NCI-H2227 (cell line): Measurements from ENCODE around the gene SMIM27.

ENCODE experiments used
- DNase-seq: peaks from one replicate; lab custom pipeline; 2025; ENCODE audit not compliant: unreplicated experiment; lab: John Stamatoyannopoulos, UW

SMIM27 gene

DNA sequence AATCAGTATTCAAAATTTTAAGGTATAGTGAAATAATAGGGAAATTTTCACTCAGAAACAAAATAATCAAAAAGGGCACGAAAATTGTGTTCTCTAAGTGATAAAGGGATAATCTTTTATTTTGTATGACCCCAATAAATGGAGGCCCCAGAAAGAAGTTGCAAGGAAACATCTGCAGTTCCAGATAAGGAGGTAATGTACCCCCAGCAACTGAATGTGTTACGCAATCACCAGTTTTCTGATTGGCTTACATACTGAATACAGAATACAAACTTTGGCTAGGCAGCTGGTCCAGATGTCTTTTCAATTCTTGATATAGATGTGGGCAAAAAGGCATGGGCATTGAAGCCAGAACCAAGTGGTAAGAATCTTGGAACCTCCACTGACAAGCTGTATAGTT lies 2.0 kb downstream of the SMIM27 start:
- no peak for DNase-seq

DNA sequence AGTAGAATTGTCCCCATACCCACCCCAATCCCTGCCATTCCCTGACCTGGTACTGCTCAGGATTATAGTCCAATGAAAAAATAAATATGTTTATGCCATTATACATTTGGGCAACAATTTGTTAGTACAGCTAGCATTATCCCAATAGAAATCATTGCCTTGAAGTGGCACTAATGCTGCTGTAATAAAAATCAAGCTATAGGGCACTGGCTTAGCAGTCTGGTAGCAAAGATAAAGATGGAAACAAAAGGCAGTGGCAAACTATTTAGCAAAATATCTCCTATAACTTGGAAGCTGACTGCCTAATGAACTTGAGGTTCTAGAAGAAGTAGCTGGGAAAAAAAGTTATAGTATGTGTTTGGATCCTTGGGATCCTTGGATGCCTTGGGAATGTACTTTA lies 2.5 kb downstream of the SMIM27 start:
- no peak for DNase-seq

DNA sequence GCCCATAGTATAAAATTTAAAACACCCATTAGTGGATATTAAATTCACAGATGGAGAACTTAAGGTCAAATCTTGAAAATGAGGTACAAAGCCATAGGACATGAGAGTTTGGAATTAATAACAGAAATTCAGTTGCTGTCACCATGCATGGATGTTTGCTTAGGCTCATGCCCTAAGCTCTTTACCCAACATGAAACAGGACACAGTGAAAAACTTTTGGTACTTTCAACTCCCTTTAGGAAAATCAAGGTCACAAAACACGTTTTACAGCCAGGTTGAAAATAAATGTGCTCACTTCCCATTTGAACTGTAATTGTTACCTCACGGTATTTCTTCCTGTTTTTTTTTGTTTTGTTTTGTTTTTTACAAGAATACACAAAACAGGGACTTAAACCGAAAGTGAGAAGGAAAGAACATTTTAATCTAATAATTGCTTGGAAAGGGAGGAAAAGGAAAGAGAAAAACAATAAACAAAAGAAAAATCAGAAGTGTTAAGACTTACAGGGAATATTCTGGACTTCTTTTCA lies 6.3 kb downstream of the SMIM27 start:
- DNase-seq: no peak

DNA sequence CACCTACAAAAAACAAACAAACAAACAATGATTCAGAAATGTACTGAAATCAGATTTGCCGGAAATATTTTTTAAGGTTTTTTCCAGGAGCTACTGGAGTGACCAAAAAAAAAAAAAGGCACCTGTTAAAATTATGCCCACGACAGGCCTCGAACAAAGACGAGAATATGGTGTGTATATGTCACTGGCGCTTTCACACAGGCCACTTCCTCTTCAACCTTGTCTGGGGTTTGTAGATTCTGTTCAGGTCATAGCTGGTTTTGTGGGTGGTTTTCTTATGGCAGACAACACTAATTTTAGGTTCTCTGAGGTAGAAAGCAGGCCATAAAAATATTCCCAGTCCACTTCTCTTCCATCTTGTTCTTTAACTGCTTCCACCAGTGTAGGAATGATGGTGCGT lies 13.8 kb downstream of the SMIM27 start:
- DNase-seq: no peak

DNA sequence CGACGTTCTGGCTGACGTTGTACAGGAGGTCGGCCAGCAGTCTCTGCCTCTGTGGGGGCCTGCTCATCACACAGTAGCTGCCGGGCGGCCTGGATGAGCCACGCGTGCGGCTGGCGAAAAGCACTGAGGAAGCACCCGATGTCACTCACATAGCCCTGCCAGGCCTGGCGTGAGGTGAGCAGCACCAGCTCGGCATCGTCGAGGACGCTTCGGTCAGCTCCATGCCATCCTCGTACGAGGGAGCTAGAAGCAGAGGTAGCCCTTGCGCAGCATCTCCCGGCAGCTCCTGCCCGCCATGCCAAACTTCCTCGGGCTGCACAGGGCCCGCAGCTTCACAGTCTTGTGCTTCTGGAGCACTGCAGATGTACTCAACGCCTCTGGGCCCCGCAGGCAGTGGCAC lies 14.6 kb downstream of the SMIM27 start:
- no peak for DNase-seq

DNA sequence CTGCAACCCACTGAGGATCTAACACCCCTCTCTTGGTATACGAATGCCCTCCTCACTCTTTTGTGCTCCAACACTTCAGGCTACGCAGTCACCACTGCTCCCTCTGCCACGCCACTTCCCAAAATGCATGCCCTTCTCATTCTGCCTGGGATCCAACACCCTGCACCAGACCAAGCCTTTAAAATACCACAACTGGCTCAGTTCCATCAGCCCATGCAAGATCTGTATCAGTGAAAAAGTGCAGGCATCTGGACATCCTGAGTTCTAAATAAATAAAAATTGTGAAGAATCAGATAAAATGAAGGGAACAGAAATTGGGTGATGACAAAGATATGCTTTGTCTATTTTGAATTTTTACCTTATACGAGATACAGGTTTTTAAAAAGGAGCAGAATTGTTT lies 18.1 kb downstream of the SMIM27 start:
- DNase-seq: no peak

DNA sequence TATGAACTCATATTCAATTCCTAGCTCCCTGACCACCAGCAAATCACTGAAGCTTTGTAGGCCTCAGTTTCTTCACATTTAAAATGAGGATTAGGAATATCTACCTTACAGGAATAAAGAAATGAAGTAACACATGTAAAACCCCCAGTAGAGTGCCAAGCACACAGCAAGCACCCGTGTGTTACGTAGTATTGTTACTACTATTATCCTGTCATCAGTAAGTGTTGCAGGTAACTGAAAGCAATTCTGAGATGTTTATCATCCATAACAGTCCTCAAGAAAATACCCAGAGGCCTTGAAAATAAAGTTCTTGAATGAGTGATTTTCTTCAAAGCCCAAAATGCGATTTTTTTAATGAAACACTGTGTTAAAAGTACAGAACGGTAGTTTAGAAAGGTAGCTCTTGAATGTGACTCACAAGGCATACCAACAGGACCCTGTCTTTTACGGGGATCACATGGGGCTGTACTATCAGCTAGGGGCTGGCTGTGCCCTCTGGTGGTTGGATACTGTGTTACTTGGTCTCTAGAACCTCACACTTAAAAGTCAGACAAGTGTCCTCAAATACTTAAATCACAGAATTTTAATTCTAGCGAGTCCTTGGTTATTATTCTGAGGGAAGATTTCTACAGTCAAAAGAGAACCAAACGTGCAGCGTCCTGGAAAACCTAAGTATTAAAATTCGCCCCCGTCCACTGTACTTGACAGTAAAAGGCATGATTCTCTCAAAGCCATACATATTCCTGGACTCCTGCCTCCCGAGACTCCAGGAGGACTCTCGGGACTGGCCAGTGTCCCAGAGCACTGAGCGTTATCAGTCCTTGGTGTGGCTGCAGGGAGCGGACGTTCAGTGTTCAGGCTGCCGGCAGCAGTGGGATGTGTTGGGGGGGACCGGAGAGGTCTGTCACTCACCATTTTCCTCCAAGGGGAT lies 20.1 kb downstream of the SMIM27 start:
- DNase-seq: peak; percentile 64

DNA sequence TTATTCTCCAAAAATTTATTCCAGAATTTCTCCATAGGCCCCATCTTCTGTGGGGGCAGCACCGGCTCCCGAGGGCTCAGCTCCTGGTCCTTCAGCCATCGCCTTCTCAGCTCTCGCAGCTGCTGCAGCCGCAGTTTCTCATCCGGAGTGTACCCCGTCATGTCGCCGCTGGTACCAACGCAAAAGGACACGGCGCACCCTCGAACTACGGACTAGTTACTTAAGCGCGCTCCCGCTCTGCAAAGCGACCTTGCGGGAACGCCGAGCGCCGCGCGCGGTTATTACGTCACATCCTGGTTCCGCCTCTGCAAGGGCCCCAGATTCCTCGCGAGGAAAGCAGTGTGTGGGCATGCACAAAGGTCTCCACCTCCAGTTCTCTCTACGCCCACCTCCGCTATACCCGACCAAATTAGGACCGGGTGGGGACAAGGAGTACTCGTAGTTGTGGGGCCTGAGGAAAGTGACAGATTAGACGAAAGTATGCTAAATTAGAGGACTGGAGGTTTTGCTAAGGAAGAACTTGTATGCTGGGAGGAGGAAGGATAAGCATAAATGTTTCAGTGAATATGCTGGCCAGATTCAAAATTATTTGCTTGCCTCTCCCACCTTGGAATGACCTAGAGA lies 20.9 kb downstream of the SMIM27 start, which contains the start of gene NDUFB6:
Gene NDUFB6, minus strand, starts transcription at position 260 of the 624 bp plus-strand sequence. Its CDS starts 99 bp downstream, at position 161.
- peak; percentile 93 for DNase-seq

DNA sequence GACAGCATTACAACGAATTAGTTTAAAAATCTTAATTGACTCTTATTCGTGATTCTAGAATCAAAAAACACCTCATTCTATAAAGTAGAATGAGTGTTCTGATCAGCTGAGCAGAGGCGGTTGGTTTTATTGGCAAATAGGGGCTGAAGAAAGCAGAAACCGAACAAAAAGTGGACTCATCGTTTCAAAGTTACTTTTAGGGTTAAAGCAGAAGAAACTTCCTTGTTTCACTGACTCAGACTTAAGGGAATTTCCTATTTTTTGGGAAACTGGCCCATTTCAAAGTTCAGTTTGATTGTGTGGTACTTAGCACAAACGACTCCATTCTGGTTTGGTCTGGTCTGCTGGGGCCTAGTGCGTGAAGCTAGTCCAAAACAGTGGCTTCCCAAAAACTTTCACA lies 21.7 kb downstream of the SMIM27 start:
- DNase-seq: no peak

DNA sequence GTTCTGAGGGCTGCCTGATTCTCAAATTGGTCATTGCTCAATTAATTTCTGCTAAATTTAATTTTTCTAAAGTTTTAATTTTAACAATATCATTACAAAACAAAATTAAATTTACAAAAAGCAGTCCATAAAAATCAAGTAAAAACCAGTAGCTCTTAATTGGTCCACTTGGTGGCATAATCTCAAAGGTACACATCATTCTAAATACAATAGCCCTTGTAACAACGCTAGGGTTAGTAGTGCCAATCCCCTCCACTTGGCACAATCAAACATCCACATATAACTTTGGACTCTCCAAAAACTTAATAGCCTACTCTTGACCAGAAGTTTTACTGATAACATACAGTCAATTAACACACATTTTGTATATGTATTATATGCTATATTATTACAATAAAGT lies 22.7 kb downstream of the SMIM27 start:
- no peak for DNase-seq

DNA sequence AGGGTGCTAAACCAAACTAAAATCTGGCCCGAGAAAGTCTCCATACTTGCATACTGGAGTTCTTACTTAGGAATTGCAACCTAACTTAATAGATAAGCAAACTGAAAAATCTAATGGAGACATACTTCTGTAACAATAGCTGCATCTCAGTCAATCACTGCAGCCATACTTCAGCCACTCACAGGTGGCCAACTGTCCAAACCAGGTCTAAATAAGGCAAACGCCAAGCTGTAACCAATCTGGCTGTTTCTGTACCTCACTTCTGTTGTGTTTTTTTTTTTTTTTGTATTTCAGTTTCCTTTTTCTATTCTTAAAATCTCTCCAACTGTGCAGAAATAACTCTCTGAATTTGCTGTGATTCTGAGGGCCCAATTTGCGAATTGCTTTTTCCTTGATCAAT lies 25.2 kb downstream of the SMIM27 start:
- no peak for DNase-seq

DNA sequence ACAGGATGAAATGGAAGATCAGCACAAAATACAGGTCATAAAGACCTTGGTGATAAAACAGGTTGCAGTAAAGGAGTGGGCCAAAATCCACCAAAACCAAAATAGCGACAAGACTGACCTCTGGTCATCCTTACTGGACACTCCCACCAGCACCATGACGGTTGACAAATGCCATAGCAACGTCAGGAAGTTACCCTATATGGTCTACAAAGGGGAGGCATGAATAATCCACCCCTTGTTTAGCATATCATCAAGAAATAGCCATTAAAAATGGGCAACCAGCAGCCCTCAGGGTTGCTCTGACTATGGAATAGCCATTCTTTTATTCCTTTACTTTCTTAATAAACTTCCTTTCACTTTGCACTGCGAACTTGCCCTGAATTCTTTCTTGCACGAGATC lies 26.8 kb downstream of the SMIM27 start:
- DNase-seq: no peak

DNA sequence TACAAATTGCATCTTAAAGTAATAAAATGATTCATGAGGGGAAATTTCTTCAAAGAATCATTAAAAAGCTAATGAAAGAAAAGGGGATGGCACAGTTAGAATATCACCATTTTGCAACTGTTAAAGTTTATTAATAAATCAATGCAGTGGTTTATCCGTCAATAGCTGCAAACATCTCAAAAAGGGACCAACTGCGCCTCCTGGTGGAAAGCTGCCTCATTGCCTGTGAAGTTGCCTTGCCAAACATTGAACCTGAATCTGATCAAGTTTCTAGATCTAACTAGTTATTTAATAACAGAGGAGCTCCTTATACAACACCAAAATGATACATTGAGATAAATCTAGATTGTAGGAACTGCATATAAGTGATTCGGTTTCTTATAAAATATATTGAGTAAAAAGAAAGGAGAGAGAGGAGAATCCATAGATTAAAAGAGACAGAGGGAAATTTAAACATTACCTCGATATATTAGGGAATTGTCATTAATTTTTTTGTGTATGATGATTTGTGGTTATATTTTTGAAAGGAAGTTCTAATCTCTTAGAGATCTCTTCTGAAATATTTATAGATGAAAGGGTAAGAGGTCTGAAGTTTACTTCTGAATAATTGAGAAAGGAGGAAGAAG lies 27.7 kb downstream of the SMIM27 start:
- DNase-seq: peak; percentile 50

DNA sequence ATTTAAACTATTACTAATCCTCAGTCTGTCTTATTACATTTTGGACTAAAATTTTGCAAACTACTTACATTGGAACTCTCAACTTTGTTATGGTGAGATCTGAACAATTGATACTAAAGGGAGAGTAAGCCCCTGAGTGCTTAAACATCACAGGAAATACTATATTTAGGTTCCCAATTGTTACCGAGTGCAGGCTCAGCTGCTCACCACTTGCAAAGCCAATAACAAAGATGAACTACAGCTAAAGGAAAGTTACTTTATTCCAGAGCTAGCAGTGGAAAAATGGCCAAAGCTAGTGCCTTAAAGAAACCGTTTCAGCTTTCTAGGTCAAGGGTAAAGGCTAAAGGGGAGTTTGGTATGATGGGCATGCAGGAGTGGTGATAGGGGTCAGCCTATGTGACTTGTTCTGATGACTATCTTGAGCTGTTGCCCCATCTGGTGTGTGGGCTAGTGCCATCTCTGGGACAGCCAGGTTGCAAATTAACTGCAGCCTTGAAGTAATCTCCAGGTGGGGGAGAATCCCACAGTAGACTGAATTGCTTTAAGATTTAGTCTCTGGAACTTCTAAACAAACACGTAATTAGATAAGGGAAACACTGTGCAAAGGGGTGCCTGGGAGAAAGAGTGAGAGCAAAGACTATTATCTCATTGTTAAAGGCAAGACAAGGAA lies 28.6 kb downstream of the SMIM27 start:
- no peak for DNase-seq

DNA sequence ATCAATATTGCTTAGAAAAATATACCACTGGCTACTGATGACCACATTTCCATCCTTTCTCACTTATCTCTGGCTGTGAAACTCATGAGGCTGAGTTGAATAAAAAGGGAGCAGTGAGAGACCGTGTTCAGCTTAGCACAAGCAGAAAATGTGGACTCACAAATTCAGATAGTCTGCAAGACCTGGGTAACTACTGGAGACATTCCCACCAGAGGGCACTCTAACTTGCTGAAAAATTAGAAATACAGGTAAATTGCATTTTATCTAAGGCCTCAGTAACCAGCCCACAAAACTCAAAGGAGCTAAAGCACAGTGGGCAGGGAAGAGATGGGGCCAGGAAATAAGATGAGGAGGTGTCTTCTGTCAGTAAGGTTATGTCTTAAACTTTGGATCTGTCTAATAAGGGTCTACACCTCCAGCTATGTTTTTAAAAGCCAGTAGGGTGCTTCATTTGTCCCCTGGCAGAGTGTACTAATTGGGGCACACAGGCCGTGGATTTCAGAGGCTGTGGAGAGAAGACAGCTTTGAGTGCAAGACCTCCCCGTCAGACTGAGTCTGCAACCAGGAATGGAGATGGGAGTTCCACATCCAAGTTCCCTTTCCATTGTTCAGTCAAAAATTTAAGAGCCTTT lies 29.5 kb downstream of the SMIM27 start:
- DNase-seq: peak; percentile 33

DNA sequence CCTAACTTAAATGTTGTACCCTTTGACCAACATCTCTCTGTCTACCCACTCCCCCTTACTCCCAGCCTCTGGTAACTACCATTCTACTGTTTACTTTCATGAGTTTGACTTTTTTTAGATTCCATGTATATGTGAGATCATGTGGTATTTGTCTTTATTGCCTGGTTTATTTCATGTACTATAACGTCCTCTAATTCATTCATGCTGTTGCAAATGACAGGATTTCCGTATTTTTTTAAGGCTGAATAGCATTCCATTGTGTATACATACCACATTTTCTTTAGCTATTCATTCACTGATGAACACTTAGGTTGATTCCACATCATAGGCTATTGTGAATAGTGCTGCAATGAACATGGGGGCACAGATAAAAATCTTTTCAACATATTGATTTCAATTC lies 32.7 kb downstream of the SMIM27 start:
- DNase-seq: no peak

DNA sequence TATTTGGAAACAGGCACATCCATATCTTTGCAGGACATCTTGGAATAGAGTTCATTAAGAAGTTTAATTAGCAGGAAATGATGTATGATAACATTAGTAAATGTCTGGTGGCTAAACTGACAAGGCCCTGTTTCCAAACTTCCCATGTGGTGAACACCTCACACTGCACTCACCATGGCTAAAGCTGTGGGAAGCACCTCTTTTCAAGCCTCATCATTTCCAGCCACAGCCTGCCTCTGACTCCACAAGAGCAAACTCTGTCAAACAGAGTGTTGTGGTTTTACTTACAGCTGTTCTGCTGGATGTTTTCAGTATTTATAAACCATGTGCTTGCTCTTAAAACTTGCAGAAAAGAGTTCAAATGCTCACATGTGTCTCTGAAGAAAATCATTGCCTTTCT lies 35.8 kb downstream of the SMIM27 start:
- DNase-seq: no peak

DNA sequence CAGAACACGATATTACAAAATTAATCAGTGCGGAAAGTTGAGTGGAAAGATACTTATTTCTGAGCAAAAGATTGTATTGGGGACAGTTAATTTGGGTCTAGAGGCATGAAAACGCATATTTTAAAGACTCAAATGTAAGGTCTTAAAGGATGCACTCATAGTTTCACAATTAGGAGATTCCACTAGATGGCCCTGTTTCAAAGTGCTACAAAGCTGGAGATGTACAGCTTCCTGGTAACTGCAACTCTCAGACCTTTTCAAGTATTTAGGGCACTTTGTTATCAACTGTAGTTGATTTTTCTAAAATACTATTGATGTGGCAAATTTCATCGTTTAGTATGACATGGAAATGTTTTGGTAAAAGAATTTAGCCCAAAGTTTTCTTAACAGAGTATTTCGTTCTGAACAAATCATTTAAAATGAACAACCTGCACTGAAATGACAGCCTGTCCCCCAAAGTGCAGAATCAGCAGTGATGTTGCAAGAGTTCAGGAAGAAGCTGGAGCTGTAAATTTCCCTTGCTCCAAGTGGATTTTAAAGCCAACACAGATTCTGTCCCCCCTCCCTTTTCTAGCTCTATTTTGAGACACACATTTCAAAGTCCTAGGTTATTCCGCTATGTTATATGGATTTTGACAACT lies 37.1 kb downstream of the SMIM27 start:
- DNase-seq: peak; percentile 4

DNA sequence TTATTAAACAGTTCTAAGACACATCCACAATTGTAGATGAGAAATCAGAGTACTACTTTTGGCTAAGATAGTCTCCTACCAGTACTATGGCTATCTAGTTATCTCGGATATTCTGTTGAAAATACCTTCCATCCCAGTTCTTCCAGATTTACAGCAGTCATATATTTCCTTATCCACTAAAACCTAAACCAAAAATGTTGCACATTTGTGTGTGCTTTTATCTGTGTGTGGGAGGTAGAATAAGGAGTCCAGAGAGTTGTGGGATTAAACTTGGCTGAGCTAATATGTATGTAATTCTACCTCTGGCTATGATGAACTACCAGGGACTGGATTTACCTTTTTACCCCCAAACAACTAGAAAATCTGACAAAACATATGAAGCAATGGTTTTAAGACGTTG lies 38.3 kb downstream of the SMIM27 start:
- DNase-seq: no peak

DNA sequence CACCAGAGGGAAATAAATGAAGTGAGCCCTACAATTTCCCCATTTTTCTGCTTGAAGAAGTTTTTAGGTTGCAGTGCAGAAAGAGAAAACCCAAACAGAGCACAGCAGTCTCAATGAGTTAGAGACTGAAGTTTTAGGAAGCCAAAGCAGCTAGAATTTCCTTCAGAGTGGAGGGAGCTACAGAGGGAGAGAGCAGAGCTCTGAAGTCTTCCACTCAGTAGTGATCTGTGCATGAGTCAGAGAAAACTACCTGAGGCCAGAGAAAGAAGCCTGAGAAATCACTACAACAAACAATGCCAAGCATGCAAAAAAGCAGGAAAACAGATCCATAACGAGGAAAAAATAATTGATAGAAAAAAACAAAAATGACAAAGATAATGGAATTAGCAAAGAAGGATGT lies 38.8 kb downstream of the SMIM27 start:
- no peak for DNase-seq
